Hair follicular keratinocyte (primary cell): Measurements from ENCODE around the gene OR7E24. TPM values are rescaled to one million over a fixed set of nuclear protein-coding genes. Genes with fewer than 3 reads are reported as not detected.

Source experiments
- total RNA-seq: library from RNA; depleted of rRNA; stranded (reverse); fragments of >200 nt; gene quantifications from 2 replicates; pipeline ENCODE4 v1.2.3, GENCODE V29; 2015

Gene OR7E24
- not detected in 2 replicates for total RNA-seq

DNA sequence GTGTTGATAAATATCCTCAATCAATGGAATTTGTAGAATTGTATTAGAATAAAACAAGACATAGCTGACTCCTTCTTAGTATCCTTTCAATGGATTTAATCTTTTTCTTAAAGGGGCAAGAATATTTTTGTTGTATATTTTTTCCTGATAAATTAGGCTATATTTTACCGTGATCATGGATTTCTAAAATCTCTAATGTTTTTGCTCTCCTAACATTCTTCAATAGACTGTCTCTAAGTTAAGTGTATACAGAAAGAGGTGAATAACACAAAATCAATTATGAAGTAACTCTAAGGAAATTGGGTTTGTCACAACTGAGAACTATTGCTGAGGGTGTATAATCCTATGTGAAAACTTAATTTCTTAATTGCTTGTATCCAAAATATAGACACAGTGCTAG is at the start of gene OR7E24:
OR7E24 (plus strand) TSS at position 301 of the 400 bp plus-strand sequence. CDS start 114 bp downstream, outside the sequence.

DNA sequence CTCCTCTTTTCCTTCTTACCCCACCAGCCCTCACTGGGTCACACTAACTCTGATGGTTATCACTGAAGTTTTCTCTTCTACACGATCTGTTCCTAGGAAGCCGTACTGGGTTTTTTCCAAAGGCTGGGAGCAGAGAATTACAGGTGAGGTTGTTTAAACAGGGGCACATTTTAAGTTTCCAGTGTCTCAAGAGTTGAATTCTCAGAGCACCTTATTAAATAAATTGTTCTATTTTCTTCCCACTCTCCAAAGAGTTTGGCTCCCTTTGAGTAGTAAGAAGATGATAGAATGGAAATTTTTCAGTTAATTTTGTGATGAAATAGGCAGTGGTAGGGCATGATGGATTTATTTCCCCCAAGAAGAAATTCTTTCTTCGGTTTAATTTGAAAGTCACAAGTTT is 31.2 kb upstream of the OR7E24 start, which contains the start of gene OR7D4:
OR7D4 (minus strand) TSS at position 101 of the 400 bp plus-strand sequence. CDS start 4,752 bp downstream, outside the sequence.

Other genes starting within 250 kb of the OR7E24 start
- gene MUC16, start 240.5 kb upstream of the OR7E24 start, total RNA-seq: not detected in 2 replicates
- not detected in 2 replicates for gene OR1M1, start 163.9 kb upstream of the OR7E24 start, total RNA-seq
- not detected in 2 replicates for gene OR7G2, start 143.5 kb upstream of the OR7E24 start, total RNA-seq
- not detected in 2 replicates for gene OR7G1, start 135.2 kb upstream of the OR7E24 start, total RNA-seq
- gene OR7G3, start 124.0 kb upstream of the OR7E24 start, total RNA-seq: not detected in 2 replicates
- gene ZNF317, start 110.5 kb upstream of the OR7E24 start, total RNA-seq: 12.8 and 15.0 TPM in 2 replicates
- gene OR7D2, start 72.0 kb upstream of the OR7E24 start, total RNA-seq: under 0.01 TPM in 1 of 2 replicates, not detected in the other
- gene OR7D4, start 31.3 kb upstream of the OR7E24 start, total RNA-seq: not detected in 2 replicates
- gene ZNF699, start 58.9 kb downstream of the OR7E24 start, total RNA-seq: 10.9 and 19.1 TPM in 2 replicates
- gene ZNF559, start 73.2 kb downstream of the OR7E24 start, total RNA-seq: 4.9 and 5.2 TPM in 2 replicates
- 0.08 and 0.39 TPM in 2 replicates for gene ZNF177, start 112.1 kb downstream of the OR7E24 start, total RNA-seq
- 7.1 and 8.8 TPM in 2 replicates for gene ZNF266, start 184.6 kb downstream of the OR7E24 start, total RNA-seq
- gene ZNF560, start 247.7 kb downstream of the OR7E24 start, total RNA-seq: 0.16 and 0.19 TPM in 2 replicates